GM19452 (cell line): ENCODE results near the gene IBA57.
"Not testable (repeated sequence)": the region's sequence is repeated elsewhere in the genome, so short reads cannot be mapped to it uniquely, and the experiment has no call there.

Experiments used
- ATAC-seq: cut with Tn5 transposase; IDR thresholded peaks from one replicate; pipeline ENCODE4 v1.9.1; 2021; ENCODE audit not compliant: unreplicated experiment

Gene IBA57

DNA sequence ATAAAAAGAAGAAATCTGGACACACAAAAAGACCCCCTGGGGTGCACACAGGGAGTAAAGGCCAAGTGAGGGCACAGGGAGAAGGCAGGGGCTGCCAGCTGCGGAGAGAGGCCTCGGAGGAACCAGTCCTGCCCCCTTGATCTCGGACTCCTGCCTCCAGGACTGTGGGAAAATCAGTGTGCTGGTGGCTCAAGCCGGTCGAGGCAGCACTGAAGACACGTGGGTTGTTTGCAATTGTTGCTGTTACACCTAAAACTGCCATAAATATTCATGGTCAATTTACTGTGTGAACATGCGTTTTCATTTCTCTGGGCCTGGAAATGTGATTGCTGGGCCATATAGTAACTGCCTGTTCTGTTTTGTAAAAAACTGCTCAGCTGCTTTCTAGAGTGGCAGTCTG is 18.5 kb downstream of the IBA57 start:
- ATAC-seq: no peak

- ATAC-seq: no peak
These were observed 20.0 kb downstream of the IBA57 start for GRCh38 chr1:228185641-228185965.

- not testable (repeated sequence) for ATAC-seq
These were observed 22.6 kb downstream of the IBA57 start for GRCh38 chr1:228188249-228188648.

DNA sequence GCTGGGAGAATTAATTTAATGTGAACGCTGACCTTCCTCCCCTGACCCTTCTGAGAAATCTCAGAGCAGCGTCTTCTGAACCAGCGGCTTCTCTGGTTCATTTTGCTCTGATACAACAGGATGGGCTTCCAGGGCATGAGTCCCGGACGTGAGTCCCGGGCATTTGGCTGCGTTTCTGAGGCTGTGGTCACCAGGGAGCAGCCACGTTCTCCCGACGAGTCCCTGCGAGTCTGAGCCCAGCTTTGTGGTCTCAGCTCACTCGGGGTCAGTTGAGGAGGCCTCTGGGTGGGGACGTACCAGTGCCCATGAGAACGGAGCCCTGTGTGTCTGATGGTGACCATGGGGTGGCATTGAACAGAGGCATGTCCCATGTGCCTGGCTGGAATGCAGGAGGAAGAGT is 24.6 kb downstream of the IBA57 start:
- no peak for ATAC-seq

DNA sequence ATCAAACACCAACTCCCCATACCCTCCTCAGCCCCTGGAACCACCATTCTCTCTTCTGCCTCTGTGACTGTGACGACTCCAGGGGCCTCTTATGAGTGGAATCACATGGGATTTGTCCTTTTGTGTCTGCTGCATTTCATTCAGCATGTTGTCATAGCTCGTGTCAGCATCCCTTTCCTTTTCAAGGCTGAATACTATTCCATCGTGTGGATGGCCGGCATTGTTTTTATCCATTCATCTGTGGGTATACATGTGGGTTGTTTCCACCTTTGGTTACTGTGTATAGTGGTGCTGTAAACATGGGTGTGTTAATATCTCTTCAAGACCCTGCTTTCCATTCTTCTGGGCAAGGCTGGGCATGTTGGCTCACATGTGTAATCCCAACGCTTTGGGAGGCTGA is 25.2 kb downstream of the IBA57 start:
- ATAC-seq: no peak

DNA sequence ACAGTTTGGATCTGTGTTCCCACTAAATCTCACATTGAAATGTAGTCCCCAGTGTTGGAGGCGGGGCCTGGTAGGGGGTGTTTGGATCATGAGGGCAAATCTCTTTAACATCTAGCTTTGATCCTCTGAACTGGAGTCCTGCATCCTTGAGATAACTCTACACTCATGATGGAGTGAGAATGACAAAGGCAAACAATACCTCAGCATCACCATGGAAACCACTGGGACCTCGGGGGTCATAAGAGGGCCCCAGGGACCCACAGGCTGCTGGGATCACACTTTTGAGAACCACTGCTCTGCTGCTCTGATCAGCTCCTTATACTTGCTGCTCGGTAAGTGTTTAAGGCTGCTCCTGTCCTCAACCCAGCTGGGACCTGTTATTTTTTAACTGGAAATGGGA is 28.8 kb downstream of the IBA57 start:
- no peak for ATAC-seq

DNA sequence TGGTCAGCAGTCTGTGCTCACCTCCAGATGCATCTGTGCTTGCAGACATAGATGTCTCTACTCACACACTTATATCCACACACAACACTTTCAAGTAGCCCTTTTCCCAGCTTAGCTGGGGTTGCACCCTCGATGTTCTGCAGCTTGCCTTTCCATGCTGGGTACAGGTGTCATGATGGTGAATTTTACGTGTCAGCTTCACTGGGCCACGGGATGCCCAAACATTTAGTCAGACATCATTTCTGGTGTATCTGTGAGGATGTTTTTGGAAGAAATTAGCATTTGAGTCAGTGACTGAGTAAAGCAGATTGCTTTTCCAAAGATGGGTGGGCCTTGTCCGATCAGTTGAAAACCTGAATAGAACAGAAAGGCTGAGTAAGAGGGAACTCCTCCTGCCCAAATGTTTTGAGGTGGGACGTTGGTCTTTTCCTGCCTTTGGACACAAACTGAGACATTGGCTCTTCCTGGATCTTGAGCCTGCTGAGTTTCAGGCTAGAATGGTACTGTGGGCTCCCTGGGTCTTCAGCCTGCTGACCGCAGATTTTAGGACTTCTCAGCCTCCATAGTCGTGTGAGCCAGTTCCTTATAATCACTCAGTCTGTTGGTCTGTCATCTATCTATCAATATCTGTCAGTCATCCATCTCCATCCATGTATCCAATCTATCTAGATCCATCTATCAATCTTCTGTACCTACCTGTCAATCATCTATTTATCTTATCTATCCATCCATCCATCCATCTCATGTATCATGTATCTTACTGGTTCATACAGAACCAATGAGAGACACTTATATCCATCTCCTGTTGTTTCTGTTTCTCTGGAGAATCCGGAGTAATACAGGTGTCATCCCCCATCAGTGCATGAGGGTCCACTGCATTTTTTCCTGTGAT is 29.6 kb downstream of the IBA57 start:
- ATAC-seq: no peak

- ATAC-seq: no peak
These were observed 32.0 kb downstream of the IBA57 start for GRCh38 chr1:228197555-228198147.

DNA sequence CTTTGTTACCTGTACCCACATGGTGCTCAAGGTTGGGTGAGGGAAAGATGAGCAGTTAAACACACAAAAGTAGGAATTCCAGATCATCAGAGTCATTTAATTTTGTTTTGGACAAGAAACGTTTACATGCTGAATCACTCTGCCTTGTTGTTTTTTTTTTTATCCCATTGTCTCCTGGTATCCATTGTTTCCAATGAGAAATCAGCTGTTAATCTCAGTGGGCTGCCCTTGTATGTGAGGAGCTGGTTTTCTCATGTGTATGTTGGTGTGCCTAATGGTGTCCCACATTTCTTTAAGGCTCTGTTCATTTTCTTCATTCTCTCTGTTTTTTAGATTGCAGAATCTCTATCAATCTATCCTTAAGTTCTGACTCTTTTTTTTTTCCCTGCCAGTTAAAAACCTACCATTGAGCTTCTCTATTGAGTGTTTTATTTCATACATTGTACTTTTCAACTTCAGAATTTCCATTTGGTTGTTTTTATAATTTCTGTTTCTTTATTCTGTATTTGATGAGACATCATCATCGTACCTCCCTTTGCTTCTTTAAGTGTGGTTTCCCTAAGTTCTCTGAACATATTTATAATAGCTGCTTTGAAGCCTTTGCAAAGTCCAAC is 33.5 kb downstream of the IBA57 start:
- no peak for ATAC-seq

DNA sequence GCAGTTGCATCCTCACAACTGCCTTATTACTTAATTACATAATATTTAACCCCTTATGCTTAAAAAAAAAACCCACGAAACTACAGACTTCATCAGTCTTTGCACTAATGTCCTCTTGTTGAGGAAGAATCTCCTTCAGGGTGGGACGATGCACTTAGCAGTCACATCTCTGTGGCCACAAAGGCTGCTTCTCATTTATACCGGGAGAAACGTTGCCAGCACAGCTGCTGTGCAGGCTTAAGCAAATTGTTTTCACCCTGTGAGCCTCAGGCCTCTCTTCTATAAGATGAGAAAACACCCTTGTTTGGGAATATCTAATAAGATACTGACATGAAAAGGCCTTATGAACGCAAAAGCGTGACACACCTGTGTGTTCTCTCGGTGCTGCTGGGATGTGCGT is 39.4 kb downstream of the IBA57 start:
- ATAC-seq: no peak

GRCh38 chr1:228205526-228206436 is 40.2 kb downstream of the IBA57 start:
- no peak for ATAC-seq

GRCh38 chr1:228206582-228207351 is 41.2 kb downstream of the IBA57 start:
- no peak for ATAC-seq

DNA sequence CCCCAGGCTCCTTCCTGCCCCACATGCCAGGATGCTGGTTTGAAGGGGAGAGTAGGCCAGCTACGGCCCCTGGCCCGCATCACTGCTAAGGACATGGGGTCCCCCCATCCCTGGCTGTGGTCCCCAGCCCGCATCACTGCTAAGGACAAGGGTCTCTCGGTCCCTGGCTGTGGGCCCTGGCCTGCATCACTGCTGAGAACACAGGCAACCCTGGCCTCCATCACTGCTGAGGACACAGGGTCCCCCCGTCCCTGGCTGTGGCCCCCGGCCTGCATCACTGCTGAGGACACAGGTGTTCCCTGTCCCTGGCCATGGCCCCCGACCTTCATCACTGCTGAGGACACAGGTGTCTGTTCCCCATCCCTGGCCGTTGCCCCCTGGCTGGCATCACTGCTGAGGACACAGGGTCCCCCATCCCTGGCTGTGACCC is 41.8 kb downstream of the IBA57 start:
- no peak for ATAC-seq

DNA sequence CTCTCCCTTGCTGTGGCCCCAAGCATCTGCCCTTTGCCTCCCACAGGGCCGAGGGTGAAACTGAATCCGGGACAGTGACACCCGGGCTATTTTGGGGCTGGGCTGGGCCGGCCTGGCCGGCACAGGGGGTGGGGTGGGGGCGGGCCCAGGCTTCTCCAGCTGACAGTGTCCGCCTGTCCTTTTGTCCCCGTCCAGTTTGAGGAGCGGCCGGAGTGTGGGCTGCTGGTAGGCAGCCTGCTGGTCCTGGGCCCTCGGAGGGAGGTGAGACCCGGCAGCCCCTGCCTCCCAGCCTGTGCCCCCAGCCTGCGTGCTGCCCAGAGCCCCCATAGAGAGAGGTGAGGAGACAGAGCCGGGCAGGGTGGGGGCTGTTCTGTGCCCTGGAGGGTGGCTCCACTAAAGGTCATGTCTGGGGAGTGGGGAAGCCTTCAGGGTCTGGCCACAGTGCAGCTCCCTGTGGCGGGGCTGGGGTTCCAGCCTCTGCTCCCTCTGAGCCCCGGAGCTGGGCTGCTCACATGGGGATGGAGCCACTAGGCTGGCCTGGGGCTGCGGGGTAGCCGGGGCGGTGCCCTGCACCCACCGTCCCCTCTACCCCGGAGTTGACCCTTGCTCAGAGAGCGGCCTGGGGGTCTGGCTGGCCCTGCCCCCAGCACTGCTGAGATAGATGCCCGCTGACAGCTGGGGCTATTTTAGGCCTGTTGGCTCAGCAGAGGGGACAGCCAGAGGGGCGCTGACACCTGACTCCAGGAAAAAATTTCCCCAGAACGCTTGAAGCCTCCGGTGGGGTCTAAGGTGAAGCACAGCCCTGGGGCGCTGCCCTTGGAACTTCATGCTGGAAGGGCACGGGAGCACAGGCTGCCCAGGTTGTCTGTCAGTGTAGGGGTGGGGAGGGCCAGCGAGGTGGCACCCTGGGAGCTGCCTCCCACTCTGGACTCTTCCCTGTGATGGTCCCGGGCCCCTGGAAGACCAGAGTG is 42.5 kb downstream of the IBA57 start, which contains the start of gene OBSCN:
Gene OBSCN (plus strand): TSS at position 194 of the 971 bp plus-strand sequence. CDS start 3,740 bp downstream, outside the sequence.
- no peak for ATAC-seq

DNA sequence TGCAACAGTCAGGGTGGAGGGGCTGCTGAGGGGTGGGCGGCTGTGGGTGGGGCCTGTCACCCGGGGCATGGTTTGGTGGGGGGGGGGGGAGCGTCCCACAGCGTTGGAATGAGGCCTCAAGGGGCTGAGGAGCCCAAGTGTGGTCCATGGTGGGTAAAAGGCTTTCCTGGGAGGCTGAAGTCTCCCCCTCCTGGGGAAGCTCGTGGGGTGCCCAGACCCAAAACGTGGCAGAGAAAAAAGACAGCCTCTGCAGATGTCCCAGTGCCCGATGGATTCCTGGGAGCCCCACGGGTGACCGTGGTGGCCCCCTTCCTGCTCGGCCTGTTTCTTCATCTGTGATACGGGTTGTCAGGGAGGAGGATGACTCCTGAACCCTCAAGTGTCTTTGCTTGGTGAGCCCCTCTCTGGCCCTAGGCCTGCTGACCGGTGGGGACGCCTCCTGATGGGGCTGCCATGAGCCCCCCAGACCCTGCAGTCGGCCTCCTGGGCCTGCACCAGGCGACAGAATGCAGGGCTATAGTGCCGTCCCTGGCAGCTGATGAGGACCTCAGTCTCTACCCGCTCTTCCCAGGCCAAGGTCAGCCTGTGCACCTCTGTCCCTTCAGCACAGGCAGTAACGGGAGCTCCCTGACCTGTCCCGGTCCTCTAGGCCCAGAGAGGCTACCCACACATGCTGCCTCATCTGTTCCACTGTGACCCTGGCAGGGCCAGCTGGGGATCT is 43.4 kb downstream of the IBA57 start:
- ATAC-seq: no peak

DNA sequence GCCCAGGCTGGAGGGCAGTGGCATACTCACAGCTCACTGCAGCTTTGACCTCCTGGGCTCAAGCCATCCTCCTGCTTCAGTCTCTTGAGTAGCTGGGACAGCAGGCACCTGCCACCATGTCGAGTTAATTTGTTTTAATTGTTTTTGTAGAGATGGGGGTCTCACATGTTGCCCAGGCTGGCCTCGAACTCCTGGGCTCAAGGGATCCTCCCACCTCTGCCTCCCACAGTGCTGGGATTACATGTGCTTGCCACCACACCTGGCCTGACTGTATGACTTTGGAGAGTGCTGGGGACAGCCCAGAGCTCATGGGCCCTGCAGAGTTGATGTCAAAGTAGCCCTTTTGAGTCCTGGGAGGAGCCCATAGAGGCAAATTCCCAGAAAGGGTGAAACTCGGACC is 44.1 kb downstream of the IBA57 start:
- no peak for ATAC-seq

DNA sequence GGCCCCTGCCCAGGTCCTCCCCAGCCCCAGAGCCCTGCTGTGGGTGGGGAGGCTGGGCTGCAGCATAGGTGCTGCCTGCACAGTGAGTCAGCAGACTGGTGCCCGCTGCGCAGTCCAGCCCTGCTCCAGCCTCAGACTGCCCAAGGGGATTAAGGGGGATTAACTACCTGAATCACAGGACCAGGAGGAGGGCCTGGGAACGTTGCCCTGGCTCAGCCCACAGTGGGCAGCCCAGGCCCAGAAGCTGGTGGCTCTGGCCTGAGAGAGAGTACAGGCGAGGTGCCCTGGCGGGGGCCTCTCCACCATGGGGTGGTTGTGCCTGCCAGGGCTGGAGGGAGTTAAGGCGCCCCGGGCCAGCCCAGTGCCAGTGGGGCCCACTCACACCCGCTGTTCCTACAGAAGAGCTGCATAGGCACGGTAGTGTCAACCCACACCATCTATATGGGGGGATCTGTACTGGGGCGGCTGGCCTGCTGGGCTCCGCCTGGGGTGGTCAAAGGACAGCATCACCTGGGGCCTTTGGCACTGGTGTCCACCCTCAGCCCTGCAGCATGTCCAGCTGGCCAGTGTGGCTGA is 44.6 kb downstream of the IBA57 start:
- ATAC-seq: no peak
